Stimulated activated CD4-positive, alpha-beta T cell treated with anti-CD3 and anti-CD28 coated beads, Interleukin-15, amount 100 ng/mL, for 24 hours (primary cell): ENCODE results near the gene KCNJ6.
"Not testable (repeated sequence)": the region's sequence is repeated elsewhere in the genome, so short reads cannot be mapped to it uniquely, and the experiment has no call there.

Experiments
- DNase-seq: peaks from one replicate; pipeline ENCODE4 v3.0.0-alpha.2; 2020

KCNJ6 gene

GRCh38 chr21:37916310-37917051 lies at the start of gene KCNJ6:
Gene KCNJ6, minus strand, starts transcription at chr21:37916457. Its CDS starts 75,775 bp downstream, at chr21:37840682.
- peak; percentile 32 for DNase-seq

- DNase-seq = no peak
Measured at GRCh38 chr21:37965088-37965805, 49.0 kb upstream of the KCNJ6 start.

- DNase-seq = no peak
Measured at GRCh38 chr21:37958537-37958936, 42.3 kb upstream of the KCNJ6 start.

GRCh38 chr21:37956772-37957171 lies 40.5 kb upstream of the KCNJ6 start:
- DNase-seq = no peak

GRCh38 chr21:37945036-37945435 lies 28.8 kb upstream of the KCNJ6 start:
- DNase-seq = no peak

GRCh38 chr21:37944496-37944895 lies 28.2 kb upstream of the KCNJ6 start:
- no peak for DNase-seq

GRCh38 chr21:37940691-37941090 lies 24.4 kb upstream of the KCNJ6 start:
- DNase-seq = no peak

GRCh38 chr21:37939838-37940237 lies 23.6 kb upstream of the KCNJ6 start:
- no peak for DNase-seq

- no peak for DNase-seq
Measured at GRCh38 chr21:37939251-37939650, 23.0 kb upstream of the KCNJ6 start.

- DNase-seq = no peak
Measured at GRCh38 chr21:37937668-37938067, 21.4 kb upstream of the KCNJ6 start.

GRCh38 chr21:37936010-37936785 lies 19.9 kb upstream of the KCNJ6 start:
- DNase-seq = no peak

- DNase-seq = no peak
Measured at GRCh38 chr21:37932936-37933335, 16.7 kb upstream of the KCNJ6 start.

GRCh38 chr21:37927711-37928110 lies 11.5 kb upstream of the KCNJ6 start:
- no peak for DNase-seq

GRCh38 chr21:37921091-37921490 lies 4.8 kb upstream of the KCNJ6 start:
- no peak for DNase-seq

- DNase-seq = not testable (repeated sequence)
Measured at GRCh38 chr21:37920302-37920701, 4.0 kb upstream of the KCNJ6 start.

- DNase-seq = no peak
Measured at GRCh38 chr21:37917612-37918011, 1.4 kb upstream of the KCNJ6 start.

- DNase-seq = no peak
Measured at GRCh38 chr21:37915941-37916309, 332 bp downstream of the KCNJ6 start.

GRCh38 chr21:37915497-37915911 lies 753 bp downstream of the KCNJ6 start:
- no peak for DNase-seq

- no peak for DNase-seq
Measured at GRCh38 chr21:37912616-37913015, 3.6 kb downstream of the KCNJ6 start.

GRCh38 chr21:37909936-37910335 lies 6.3 kb downstream of the KCNJ6 start:
- no peak for DNase-seq

- no peak for DNase-seq
Measured at GRCh38 chr21:37908691-37909090, 7.6 kb downstream of the KCNJ6 start.

- no peak for DNase-seq
Measured at GRCh38 chr21:37907076-37907475, 9.2 kb downstream of the KCNJ6 start.

- no peak for DNase-seq
Measured at GRCh38 chr21:37905291-37905690, 11.0 kb downstream of the KCNJ6 start.

GRCh38 chr21:37904856-37905255 lies 11.4 kb downstream of the KCNJ6 start:
- no peak for DNase-seq
